Memory B cell (primary cell): ENCODE data around the gene DNAJC18.
"Not testable (repeated sequence)": the region's sequence is repeated elsewhere in the genome, so short reads cannot be mapped to it uniquely, and the experiment has no call there.

Experiments
- ATAC-seq: fragments of 150-1000 bp; cut with Tn5 transposase; 2 replicates; pipeline ENCODE4 v1.10.0; 2021; ENCODE audit warnings: low read depth, mild to moderate bottlenecking, moderate library complexity
- DNase-seq, 2 donors: peaks; one replicate each; pipeline ENCODE4 v3.0.0; 2022; ENCODE audit warnings: low spot score in 2 of 2
- H3K27ac Mint-ChIP-seq: one replicate; pipeline ENCODE4 v1.8.0; 2022; ENCODE audit warnings: mild to moderate bottlenecking, moderate library complexity, mixed read lengths
- H3K27me3 Mint-ChIP-seq: one replicate; pipeline ENCODE4 v1.8.0; 2022; ENCODE audit warnings: mixed read lengths
- H3K36me3 Mint-ChIP-seq: one replicate; pipeline ENCODE4 v1.8.0; 2022; ENCODE audit warnings: mild to moderate bottlenecking, mixed read lengths
- H3K4me1 Mint-ChIP-seq: one replicate; pipeline ENCODE4 v1.8.0; 2022; ENCODE audit warnings: mixed read lengths
- H3K4me3 Mint-ChIP-seq: one replicate; pipeline ENCODE4 v1.8.0; 2022; ENCODE audit warnings: mild to moderate bottlenecking, moderate library complexity, mixed read lengths
- H3K9me3 Mint-ChIP-seq: one replicate; pipeline ENCODE4 v1.8.0; 2022; ENCODE audit warnings: mixed read lengths

DNAJC18 gene

DNA sequence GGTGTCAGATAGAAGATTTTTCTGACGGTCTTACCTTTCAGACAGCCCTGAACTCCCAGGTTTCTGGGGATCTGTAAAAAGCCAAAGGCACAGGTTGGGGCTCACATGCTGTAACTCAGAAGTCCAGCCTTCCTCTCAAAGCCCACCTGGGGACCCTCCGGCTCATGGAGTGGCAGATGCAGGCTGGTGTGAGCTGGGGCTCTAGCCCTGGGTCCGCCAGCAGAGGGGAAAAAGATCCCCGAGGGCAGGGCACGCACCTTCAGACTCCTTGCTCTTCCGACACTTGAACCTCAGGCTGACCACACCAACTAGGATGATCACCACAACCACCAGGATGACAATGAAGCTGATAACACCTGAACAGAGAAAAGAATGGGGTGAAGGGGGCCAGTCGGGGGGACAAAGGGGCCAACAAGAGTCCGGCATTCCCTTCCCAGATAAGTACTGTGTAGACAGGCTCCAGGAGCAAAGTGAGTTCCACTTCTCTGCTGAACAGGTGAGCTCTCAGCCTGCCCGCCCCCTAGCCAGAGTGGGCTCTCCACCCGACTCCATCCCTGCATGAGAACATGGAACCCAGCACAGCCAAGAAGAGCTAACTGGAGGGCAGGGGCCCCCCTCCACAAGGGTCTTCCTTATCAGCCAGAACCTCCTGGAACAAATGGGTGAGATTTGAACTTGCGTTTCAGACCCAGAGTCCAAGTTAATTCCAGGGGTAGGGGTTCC, 15.4 kb upstream of the DNAJC18 start:
- Mint-ChIP-seq H3K4me3 (no peak overlapping the region), H3K4me1 (peaks cover 17% of the 10 kb centered on the region), H3K27me3 (peaks cover 8% of the 10 kb centered on the region), H3K27ac (peak overlapping the region; percentile 8), H3K9me3 (no peaks in the 10 kb centered on the region), H3K36me3 (no peaks in the 10 kb centered on the region)
- DNase-seq (no peak), ATAC-seq (no peak)

DNA sequence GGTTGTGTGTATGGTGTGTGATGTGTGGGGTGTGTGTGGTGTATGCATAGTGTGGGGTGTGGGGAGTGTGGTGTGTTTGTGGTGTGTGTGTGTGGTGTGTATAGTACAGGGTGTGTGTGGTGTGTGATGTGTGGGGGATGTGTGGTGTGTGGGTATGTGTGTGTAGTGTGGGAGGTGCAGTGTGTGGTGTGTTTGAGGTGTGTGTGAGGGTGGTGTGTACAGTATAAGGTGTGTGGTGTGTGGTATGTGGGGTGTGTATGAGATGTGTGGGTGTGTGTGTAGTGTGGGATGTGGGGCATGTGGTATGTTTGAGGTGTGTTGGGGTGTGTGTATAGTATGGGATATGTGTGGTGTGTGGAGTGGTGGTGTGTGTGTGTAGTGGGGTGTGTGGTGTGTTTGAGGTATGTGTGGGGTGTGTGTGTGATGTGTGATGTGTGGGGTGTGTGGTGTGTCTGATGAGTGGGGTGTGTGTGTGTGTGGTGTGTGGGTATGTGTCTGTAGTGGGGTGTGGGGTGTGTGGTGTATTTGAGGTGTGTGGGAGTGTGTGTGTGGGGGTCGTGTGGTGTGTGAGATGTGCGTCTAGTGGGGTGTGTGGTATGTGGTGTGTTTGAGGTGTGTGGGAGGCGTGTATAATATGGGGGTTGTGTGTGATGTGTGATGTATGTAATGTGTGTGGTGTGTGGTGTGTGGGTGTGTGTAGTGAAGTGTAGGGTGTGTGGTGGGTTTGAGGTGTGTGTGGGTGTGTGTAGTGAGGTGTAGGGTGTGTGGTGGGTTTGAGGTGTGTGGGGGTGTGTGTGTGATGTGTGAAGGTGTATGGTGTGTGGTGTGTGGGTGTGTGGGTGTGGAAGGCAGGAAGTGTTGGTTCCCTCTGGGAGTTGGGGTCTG, 14.6 kb upstream of the DNAJC18 start:
- Mint-ChIP-seq H3K27me3 (peaks cover 8% of the 10 kb centered on the region), H3K27ac (peak overlapping the region; percentile 8)
- peak; percentile 26 for ATAC-seq

DNA sequence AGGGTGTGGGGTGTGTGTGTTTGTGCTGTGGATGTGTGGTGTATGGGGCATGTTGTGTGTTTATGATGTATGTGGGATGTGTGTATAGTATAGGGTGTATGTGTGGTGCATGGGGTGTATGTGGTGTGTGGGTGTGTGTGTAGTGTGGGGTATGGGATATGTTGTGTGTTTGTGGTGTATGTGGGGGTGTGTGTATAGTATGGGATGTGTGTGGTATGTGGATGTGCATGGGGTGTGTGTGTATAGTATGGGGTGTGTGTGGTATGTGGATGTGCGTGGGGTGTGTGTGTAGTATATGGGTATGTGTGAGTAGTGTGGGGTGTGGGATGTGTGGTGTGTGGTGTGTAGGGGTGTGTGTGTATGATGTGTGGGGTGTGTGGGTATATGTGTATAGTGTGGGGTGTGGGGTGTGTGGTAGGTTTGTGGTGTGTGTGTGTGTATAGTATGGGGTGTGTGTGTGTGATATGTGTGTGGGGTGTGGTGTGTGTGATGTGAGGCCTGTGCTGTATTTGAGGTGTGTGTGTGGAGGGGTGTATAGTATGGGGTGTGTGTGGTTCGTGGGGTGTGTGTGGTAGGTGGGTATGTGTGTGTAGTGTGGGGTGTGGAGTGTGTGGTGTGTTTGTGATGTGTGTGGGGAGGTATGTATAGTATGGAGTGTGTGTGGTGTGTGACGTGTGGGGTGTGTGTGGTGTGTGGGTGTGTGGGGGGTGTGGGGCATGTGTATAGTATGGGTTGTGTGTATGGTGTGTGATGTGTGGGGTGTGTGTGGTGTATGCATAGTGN, 12.7 kb upstream of the DNAJC18 start:
- Mint-ChIP-seq H3K27ac (no peak overlapping the region), H3K4me1 (peaks cover 17% of the 10 kb centered on the region), H3K9me3 (no peaks in the 10 kb centered on the region), H3K27me3 (peaks cover 8% of the 10 kb centered on the region), H3K36me3 (no peaks in the 10 kb centered on the region), H3K4me3 (no peak overlapping the region)
- DNase-seq (no peak), ATAC-seq (no peak)

More for the DNA sequence above, 14.6 kb upstream of the DNAJC18 start:
- no peak for DNase-seq
- Mint-ChIP-seq H3K4me1 (peaks cover 16% of the 10 kb centered on the region), H3K4me3 (no peak overlapping the region), H3K36me3 (no peaks in the 10 kb centered on the region), H3K9me3 (no peaks in the 10 kb centered on the region)

DNA sequence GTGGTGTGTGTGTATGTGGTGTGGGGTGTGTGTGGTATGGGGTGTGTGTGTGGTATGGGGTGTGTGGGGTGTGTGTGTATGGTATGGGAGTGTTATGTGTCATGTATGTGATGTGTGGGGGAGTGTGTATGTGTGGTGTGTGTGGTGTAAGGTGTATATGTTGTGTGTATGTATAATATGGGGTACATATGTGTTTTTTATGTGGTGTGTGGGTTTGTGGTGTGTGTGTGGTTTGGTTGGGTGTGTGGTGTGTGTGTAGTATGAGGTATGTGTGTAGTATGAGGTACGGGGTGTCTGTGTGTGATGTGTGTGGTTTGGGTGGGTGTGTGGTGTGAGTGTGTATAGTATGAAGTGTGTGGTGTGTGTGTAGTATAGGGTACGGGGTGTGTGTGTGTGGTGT, 11.9 kb upstream of the DNAJC18 start:
- Mint-ChIP-seq H3K27ac (no peak overlapping the region), H3K9me3 (no peaks in the 10 kb centered on the region), H3K4me1 (peaks cover 17% of the 10 kb centered on the region), H3K27me3 (peaks cover 8% of the 10 kb centered on the region), H3K4me3 (no peak overlapping the region), H3K36me3 (no peaks in the 10 kb centered on the region)
- ATAC-seq (no peak), DNase-seq (no peak)

DNA sequence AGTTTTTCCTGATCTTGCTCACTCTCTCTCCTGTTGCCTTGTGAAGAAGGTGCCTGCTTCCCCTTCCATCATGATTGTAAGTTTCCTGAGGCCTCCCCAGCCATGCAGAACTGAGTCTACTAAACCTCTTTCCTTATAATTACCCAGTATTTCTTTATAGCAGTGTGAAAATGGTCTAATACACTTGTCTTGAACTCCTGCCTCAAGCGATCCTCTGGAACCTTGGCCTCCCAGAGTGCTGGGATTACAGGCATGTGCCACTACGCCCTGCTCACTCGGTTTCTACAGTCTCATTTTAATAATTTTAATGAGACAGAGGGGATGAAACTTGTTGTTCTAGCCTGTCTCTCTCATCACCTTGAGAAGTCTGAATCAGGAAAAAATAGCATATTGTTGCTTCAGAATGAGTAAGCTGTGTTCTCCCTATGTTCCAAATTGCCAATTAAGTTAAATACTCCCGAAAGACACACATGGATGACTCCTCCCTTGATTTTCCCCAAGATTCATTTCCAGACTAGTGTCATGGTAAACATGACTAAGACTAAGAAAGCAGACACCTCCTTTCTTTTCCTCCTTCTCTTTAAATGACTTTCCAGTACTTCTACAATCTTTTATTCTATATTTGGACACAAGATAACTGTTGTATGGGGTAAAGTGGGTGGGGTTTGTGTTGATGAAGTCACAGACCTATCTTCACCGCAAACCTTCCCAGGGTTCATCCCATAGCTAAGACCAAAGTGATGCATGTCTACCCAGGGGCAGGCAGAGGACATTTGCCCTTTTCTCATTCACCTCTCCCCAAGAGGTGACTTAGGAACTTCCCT, 7.8 kb upstream of the DNAJC18 start:
- Mint-ChIP-seq H3K9me3 (no peaks in the 10 kb centered on the region), H3K27ac (no peak overlapping the region), H3K4me1 (peaks cover 7% of the 10 kb centered on the region), H3K4me3 (no peak overlapping the region), H3K36me3 (no peaks in the 10 kb centered on the region), H3K27me3 (no peaks in the 10 kb centered on the region)
- no peak for DNase-seq
- ATAC-seq, result no peak

DNA sequence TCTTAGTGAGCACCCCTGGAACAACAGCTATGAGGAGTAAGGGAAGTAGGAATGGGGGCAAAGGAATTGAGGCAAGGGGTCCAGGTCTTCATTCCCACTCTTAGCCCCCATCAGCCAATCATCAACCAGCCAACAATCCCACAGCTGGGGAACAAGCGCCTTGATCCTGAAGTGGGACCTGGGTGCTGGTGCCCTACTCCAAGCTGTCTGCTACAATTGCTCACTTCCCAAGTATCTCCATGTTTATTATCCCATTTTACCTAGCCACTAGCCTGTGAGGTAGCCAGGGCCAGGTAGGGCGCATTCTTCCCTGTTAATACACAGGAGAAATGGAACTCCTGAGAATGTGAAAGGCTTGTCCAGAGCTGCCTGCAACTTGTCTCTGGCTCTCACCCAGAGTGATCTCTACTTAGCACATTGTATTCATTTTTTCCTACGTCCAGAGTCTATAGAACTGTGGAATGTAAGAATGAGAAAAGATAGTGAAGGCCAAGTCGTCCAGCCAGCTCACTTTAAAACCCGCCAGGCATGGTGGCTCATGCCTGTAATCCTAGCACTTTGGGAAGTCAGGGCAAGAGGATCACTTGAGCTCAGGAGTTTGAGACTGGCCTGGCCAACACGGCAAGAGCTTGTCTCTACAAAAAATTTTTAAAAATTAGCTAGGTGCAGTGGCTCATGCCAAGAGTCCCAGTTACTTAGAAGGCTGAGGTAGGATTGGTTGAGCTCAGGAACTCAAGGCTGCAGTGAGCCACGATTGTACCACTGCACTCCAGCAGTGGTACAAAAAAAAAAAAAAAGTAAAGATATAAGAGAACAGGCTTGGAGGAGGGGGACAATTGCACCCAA, 6.2 kb upstream of the DNAJC18 start:
- H3K36me3 Mint-ChIP-seq, result no peaks in the 10 kb centered on the region
- peaks cover 7% of the 10 kb centered on the region for H3K4me1 Mint-ChIP-seq
- H3K27ac Mint-ChIP-seq, result no peak overlapping the region

DNA sequence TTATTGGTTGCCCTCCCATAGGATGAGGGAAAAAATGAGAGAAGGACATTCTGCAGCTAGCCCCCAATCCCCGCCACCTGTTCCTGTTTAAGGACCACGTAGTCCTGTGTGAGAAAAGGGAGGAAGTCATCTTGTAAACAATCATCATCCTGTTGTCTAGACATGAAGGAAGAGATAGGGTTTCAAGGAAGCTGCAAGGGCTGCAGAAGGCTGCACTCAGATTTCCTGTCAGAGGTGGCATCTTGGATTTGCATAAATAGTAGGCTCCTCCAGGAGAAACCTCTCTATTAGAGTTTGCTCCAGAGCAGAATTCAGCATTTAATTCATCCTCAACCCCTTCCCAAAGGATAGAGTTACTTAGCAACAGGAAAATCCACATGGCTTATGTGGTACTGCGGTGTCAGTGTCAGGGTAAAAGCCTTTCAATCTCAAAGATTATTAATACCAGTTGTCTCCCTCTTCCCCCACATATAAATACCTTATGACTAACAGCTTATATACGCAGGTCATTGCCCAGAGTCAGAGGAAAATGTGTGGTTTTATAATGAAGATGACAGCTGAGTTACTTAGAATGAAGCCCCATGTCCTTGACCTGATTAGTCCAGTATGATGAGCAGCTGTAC, 4.6 kb upstream of the DNAJC18 start:
- DNase-seq (no peak), ATAC-seq (no peak)
- Mint-ChIP-seq H3K4me1 (peaks cover 11% of the 10 kb centered on the region), H3K4me3 (no peak overlapping the region), H3K27me3 (no peaks in the 10 kb centered on the region), H3K9me3 (no peaks in the 10 kb centered on the region), H3K36me3 (no peaks in the 10 kb centered on the region), H3K27ac (no peak overlapping the region)

More for the DNA sequence above, 6.2 kb upstream of the DNAJC18 start:
- no peaks in the 10 kb centered on the region for H3K9me3 Mint-ChIP-seq
- ATAC-seq (no peak), DNase-seq (no peak)
- H3K27me3 Mint-ChIP-seq, result no peaks in the 10 kb centered on the region
- H3K4me3 Mint-ChIP-seq, result no peak overlapping the region

DNA sequence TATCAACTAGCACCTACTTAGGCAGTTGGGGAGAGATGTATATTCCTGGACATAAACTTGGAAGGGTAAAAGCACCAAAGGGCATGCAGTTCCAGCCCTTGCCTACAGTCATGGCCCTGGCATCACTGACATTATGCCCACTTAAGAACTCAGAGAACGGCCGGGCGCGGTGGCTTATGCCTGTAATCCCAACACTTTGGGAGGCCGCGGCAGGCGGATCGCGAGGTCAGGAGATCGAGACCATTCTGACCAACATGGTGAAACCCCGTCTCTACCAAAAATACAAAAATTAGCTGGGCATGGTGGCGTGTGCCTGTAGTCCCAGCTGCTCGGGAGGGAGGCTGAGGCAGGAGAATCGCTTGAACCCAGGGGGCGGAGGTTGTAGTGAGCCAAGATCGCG, 1.1 kb upstream of the DNAJC18 start:
- not testable (repeated sequence) for ATAC-seq, DNase-seq, H3K36me3 Mint-ChIP-seq, H3K9me3 Mint-ChIP-seq, H3K27ac Mint-ChIP-seq, H3K4me3 Mint-ChIP-seq, H3K27me3 Mint-ChIP-seq
- peaks cover 18% of the 10 kb centered on the region for H3K4me1 Mint-ChIP-seq

DNA sequence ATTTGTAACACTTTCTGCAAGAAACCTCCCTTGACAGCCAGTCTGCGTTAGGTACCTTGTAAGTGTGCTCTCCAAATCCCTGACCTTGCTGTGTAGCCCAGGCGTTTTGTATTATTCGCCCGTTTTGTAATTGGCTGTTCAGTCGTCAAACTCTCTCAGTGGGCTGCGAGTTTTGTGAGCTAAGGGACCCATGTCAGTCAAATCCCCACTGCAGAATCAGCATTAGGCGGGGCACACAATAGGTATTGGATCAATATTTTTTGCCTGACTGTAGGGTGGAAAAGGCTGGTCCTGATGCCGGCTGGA, 665 bp downstream of the DNAJC18 start:
- ATAC-seq (no peak), DNase-seq (no peak)
- Mint-ChIP-seq H3K4me1 (peaks cover 18% of the 10 kb centered on the region), H3K36me3 (peaks cover 7% of the 10 kb centered on the region), H3K27me3 (no peaks in the 10 kb centered on the region), H3K27ac (peak overlapping the region; percentile 99), H3K4me3 (peak overlapping the region; percentile 99), H3K9me3 (no peaks in the 10 kb centered on the region)

DNA sequence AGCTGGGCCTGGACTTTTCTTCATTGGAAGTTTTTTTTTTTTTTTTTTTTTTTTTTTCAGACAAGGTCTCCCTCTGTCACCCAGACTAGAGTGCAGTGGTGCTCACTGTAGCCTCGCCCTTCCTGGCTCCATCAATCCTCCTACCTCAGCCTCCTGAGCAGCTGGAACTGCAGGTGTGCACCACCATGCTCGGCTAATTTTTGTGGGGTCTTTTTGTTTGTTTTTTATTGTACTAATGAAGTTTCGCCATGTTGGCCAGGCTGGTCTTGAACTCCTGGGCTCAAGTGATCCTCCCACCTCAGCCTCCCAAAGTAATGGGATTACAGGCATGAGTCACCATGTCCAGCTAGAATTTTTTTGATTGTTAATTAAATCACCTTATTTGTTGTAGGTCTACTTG, 3.6 kb downstream of the DNAJC18 start:
- Mint-ChIP-seq H3K9me3 (no peaks in the 10 kb centered on the region), H3K36me3 (peaks cover 7% of the 10 kb centered on the region), H3K4me1 (peaks cover 15% of the 10 kb centered on the region), H3K4me3 (no peak overlapping the region), H3K27ac (no peak overlapping the region), H3K27me3 (no peaks in the 10 kb centered on the region)
- ATAC-seq, result no peak
- no peak for DNase-seq

DNA sequence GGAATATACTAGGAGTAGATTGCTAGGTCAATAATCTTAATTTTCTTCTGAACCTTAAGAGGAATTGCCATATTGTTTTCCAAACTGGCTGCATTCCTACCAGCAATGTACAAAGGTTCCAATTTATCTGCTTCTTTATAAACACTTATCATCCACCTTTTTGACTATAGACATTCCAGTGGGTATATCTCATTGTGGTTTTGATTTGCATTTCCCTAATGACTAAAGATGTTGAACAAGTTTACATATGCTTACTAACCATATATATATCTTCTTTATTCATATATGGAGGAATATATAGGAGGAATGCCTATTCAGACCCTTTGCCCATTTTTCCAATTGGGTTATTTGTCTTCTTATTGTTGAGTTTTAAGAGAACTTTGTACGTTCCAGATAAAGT, 7.6 kb downstream of the DNAJC18 start:
- Mint-ChIP-seq H3K4me3 (no peak overlapping the region), H3K36me3 (peaks cover 4% of the 10 kb centered on the region), H3K27me3 (no peaks in the 10 kb centered on the region)

DNA sequence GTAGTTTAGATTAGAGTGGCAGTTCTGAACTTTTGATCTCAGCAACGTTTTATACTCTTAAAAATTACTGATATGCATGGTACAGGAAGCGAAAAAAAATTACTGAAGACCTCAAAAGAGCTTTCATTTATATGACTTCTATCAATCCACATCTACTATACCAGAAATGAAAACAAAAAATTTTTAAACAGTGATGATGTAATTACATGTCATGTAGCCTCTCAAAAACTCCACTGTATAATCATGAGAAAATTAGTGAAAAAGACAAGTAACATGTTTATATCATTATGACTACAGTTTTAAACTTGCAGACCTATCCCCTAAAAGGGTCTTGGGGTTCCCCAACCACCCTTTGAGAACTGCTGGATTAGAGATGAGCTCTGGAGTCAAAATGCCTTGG, 9.3 kb downstream of the DNAJC18 start:
- ATAC-seq, result no peak
- no peak overlapping the region for H3K27ac Mint-ChIP-seq

More for the DNA sequence above, 7.6 kb downstream of the DNAJC18 start:
- Mint-ChIP-seq H3K27ac (no peak overlapping the region), H3K4me1 (no peaks in the 10 kb centered on the region), H3K9me3 (no peaks in the 10 kb centered on the region)
- ATAC-seq, result no peak
- DNase-seq, result no peak

More for the DNA sequence above, 9.3 kb downstream of the DNAJC18 start:
- peaks cover 7% of the 10 kb centered on the region for H3K36me3 Mint-ChIP-seq
- H3K4me3 Mint-ChIP-seq, result no peak overlapping the region
- H3K27me3 Mint-ChIP-seq, result no peaks in the 10 kb centered on the region
- H3K9me3 Mint-ChIP-seq, result no peaks in the 10 kb centered on the region
- H3K4me1 Mint-ChIP-seq, result no peaks in the 10 kb centered on the region
- no peak for DNase-seq
